ENCODE measurements around the gene AAK1. TPM values are rescaled to one million over a fixed set of nuclear protein-coding genes. Genes with fewer than 3 reads are reported as not detected.
A peak's percentile ranks its signal among the peaks of the same experiment; 100 is the strongest.

The AAK1 gene
- total and polyA plus RNA-seq, 2 donors (not counting 1 experiment from before 2014, with no cell fraction given) = 43.5 to 45.7 TPM

- no peak overlapping the region for H3K27ac ChIP-seq (ENCODE audit: insufficient read depth, low read length)
- no peak overlapping the region for H3K4me2 ChIP-seq (ENCODE audit: extremely low read depth, insufficient read depth, low read length)
- H3K36me3 ChIP-seq (ENCODE audit: control insufficient read depth, insufficient read depth, low read length) = peaks cover 2% of the 10 kb centered on the region
- DNase-seq (ENCODE audit: low read depth in 2 of 2) = peak in 1 of 2 donors; percentile 67
- TF ChIP-seq EZH2 (IDR thresholded peaks at IDR 0.05; ENCODE audit: low read length, missing control alignments) (no peak), CTCF (conservative IDR thresholded peaks at IDR 0.05 in 1 of 2, IDR thresholded peaks at IDR 0.05 in 1 of 2; ENCODE audit: low read depth in 1 of 2, low read length in 2 of 2) (no peak)
- no peaks in the 10 kb centered on the region for H3K4me1 ChIP-seq (ENCODE audit: control insufficient read depth, extremely low read depth, insufficient read depth, low read length)
- no peaks in the 10 kb centered on the region for H4K20me1 ChIP-seq (ENCODE audit: control insufficient read depth, extremely low read depth, insufficient read depth, low read length)
- no peak overlapping the region for H3K9ac ChIP-seq (ENCODE audit: insufficient read depth, low read length)
- no peak overlapping the region for H3K4me3 ChIP-seq (replicated peaks in 1 of 4; ENCODE audit: control extremely low read depth in 1 of 4, insufficient read depth in 1 of 4, low read depth in 3 of 4, low read length in 4 of 4)
- no peaks in the 10 kb centered on the region for H3K27me3 ChIP-seq (ENCODE audit: control insufficient read depth, insufficient read depth, low read length)
- H3K9me3 ChIP-seq (ENCODE audit: control insufficient read depth, insufficient read depth, low read depth, low read length) = no peaks in the 10 kb centered on the region
- no peaks in the 10 kb centered on the region for H3K79me2 ChIP-seq (ENCODE audit: control insufficient read depth, insufficient read depth, low read length)
- no peak overlapping the region for H2AFZ ChIP-seq (ENCODE audit: low read length)
These were observed 160.5 kb downstream of the AAK1 start for GRCh38 chr2:69483024-69483423.

- no peak overlapping the region for H2AFZ ChIP-seq (ENCODE audit: low read length)
- no peaks in the 10 kb centered on the region for H3K4me1 ChIP-seq (ENCODE audit: control insufficient read depth, extremely low read depth, insufficient read depth, low read length)
- no peaks in the 10 kb centered on the region for H3K9me3 ChIP-seq (ENCODE audit: control insufficient read depth, insufficient read depth, low read depth, low read length)
- no peak overlapping the region for H3K4me2 ChIP-seq (ENCODE audit: extremely low read depth, insufficient read depth, low read length)
- no peak overlapping the region for H3K4me3 ChIP-seq (replicated peaks in 1 of 4; ENCODE audit: control extremely low read depth in 1 of 4, insufficient read depth in 1 of 4, low read depth in 3 of 4, low read length in 4 of 4)
- H3K79me2 ChIP-seq (ENCODE audit: control insufficient read depth, insufficient read depth, low read length) = no peaks in the 10 kb centered on the region
- no peak overlapping the region for H3K9ac ChIP-seq (ENCODE audit: insufficient read depth, low read length)
- no peaks in the 10 kb centered on the region for H3K27me3 ChIP-seq (ENCODE audit: control insufficient read depth, insufficient read depth, low read length)
- no peak overlapping the region for H3K27ac ChIP-seq (ENCODE audit: insufficient read depth, low read length)
- H4K20me1 ChIP-seq (ENCODE audit: control insufficient read depth, extremely low read depth, insufficient read depth, low read length) = no peaks in the 10 kb centered on the region
- TF ChIP-seq CTCF (conservative IDR thresholded peaks at IDR 0.05 in 1 of 2, IDR thresholded peaks at IDR 0.05 in 1 of 2; ENCODE audit: low read depth in 1 of 2, low read length in 2 of 2) (no peak), EZH2 (IDR thresholded peaks at IDR 0.05; ENCODE audit: low read length, missing control alignments) (no peak)
- DNase-seq (ENCODE audit: low read depth in 2 of 2) = no peak
- no peaks in the 10 kb centered on the region for H3K36me3 ChIP-seq (ENCODE audit: control insufficient read depth, insufficient read depth, low read length)
These were observed 161.1 kb downstream of the AAK1 start for GRCh38 chr2:69482471-69482870.

- DNase-seq (ENCODE audit: low read depth in 2 of 2) = no peak
- no peak for TF ChIP-seq EZH2 (IDR thresholded peaks at IDR 0.05; ENCODE audit: low read length, missing control alignments)
- no peak for TF ChIP-seq CTCF (conservative IDR thresholded peaks at IDR 0.05 in 1 of 2, IDR thresholded peaks at IDR 0.05 in 1 of 2; ENCODE audit: low read depth in 1 of 2, low read length in 2 of 2)
- H3K4me2 ChIP-seq (ENCODE audit: extremely low read depth, insufficient read depth, low read length) = no peak overlapping the region
These were observed 162.1 kb downstream of the AAK1 start for GRCh38 chr2:69481421-69481820.

More at GRCh38 chr2:69481421-69481820, 162.1 kb downstream of the AAK1 start:
- Histone ChIP-seq H3K4me1 (ENCODE audit: control insufficient read depth, extremely low read depth, insufficient read depth, low read length) (no peaks in the 10 kb centered on the region), H3K9ac (ENCODE audit: insufficient read depth, low read length) (no peak overlapping the region), H3K36me3 (ENCODE audit: control insufficient read depth, insufficient read depth, low read length) (no peaks in the 10 kb centered on the region), H3K79me2 (ENCODE audit: control insufficient read depth, insufficient read depth, low read length) (no peaks in the 10 kb centered on the region), H4K20me1 (ENCODE audit: control insufficient read depth, extremely low read depth, insufficient read depth, low read length) (no peaks in the 10 kb centered on the region), H2AFZ (ENCODE audit: low read length) (no peak overlapping the region), H3K27me3 (ENCODE audit: control insufficient read depth, insufficient read depth, low read length) (no peaks in the 10 kb centered on the region), H3K9me3 (ENCODE audit: control insufficient read depth, insufficient read depth, low read depth, low read length) (no peaks in the 10 kb centered on the region), H3K27ac (ENCODE audit: insufficient read depth, low read length) (no peak overlapping the region), H3K4me3 (replicated peaks in 1 of 4; ENCODE audit: control extremely low read depth in 1 of 4, insufficient read depth in 1 of 4, low read depth in 3 of 4, low read length in 4 of 4) (no peak overlapping the region)

Measured in fibroblast of lung (primary cell).